ENCODE measurements around the gene SNX22.

GRCh38 chr15:64149893-64150578 is 1.5 kb upstream of the SNX22 start:
- TF ChIP-seq, protein P1, sequence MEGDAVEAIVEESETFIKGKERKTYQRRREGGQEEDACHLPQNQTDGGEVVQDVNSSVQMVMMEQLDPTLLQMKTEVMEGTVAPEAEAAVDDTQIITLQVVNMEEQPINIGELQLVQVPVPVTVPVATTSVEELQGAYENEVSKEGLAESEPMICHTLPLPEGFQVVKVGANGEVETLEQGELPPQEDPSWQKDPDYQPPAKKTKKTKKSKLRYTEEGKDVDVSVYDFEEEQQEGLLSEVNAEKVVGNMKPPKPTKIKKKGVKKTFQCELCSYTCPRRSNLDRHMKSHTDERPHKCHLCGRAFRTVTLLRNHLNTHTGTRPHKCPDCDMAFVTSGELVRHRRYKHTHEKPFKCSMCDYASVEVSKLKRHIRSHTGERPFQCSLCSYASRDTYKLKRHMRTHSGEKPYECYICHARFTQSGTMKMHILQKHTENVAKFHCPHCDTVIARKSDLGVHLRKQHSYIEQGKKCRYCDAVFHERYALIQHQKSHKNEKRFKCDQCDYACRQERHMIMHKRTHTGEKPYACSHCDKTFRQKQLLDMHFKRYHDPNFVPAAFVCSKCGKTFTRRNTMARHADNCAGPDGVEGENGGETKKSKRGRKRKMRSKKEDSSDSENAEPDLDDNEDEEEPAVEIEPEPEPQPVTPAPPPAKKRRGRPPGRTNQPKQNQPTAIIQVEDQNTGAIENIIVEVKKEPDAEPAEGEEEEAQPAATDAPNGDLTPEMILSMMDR (IDR thresholded peaks at IDR 0.05; ENCODE audit: low read depth, low read length) = no peak
- TF ChIP-seq EZH2phosphoT487 (IDR thresholded peaks at IDR 0.05; ENCODE audit: low read depth) = no peak
